A549 (cell line): ENCODE measurements around the gene TMEM190. TPM values are rescaled to one million over a fixed set of nuclear protein-coding genes. Genes with fewer than 3 reads are reported as not detected.

ENCODE experiments used
- ATAC-seq, 2 experiments: fragments of 200-7000 bp in 1 of 2; fragments of >200 bp in 1 of 2; cut with Nextera tagmentation in 1 of 2; cut with Tn5 transposase in 1 of 2; 3 replicates each; pipeline versions ENCODE4 v1.8.0 to v1.9.1; 2018 to 2020; ENCODE audit warnings: mild to moderate bottlenecking in 1 of 2, moderate library complexity in 1 of 2
- CTCF ChIA-PET: fragments of 300-600 bp; sonication (Branson Sonifier 250); formaldehyde crosslinking; extraction: SDS; loops from one replicate; lab custom pipeline; 2021; ENCODE audit warnings: antibody characterized with exemption, inconsistent platforms; lab: Yijun Ruan, JAX
- POLR2A ChIA-PET: fragments of 350-600 bp; formaldehyde crosslinking; extraction: SDS; loops from one replicate; lab custom pipeline; 2021; ENCODE audit warnings: antibody characterized with exemption, inconsistent platforms; lab: Yijun Ruan, JAX
- DNase-seq, 2 experiments: peaks; one replicate each; pipeline versions ENCODE4 v3.0.0 to v3.0.0-alpha.2; 2011 to 2016; ENCODE audit warnings: low read depth in 1 of 2, low spot score in 1 of 2
- FAIRE-seq: peaks from 2 replicates; lab custom pipeline; 2011; peaks lifted over from hg19 to GRCh38; lab: Jason Lieb, UNC
- H3K27ac ChIP-seq, 2 experiments: fragments of >200 bp; sonication (Bioruptor Twin); formaldehyde crosslinking; 3 replicates each; pipeline ENCODE4 v1.5.1; 2016 to 2017
- H3K4me1 ChIP-seq: fragments of >200 bp; sonication (Bioruptor Twin); formaldehyde crosslinking; 3 replicates; pipeline ENCODE4 v1.6.1; 2016
- H3K4me2 ChIP-seq: fragments of >200 bp; sonication (Bioruptor Twin); formaldehyde crosslinking; 3 replicates; pipeline ENCODE4 v1.6.1; 2016
- H3K4me3 ChIP-seq: fragments of >200 bp; sonication (Bioruptor Twin); formaldehyde crosslinking; 3 replicates; pipeline ENCODE4 v1.5.1; 2016
- H3K9me3 ChIP-seq: fragments of >200 bp; sonication (Bioruptor Twin); formaldehyde crosslinking; 3 replicates; pipeline ENCODE4 v1.6.1; 2016
- ATOH8 ChIP-seq: fragments of 250-450 bp; sonication (Bioruptor Pico); IDR thresholded peaks from 2 replicates; pipeline ENCODE4 v1.5.0; 2020; ENCODE audit warnings: low read depth, mild to moderate bottlenecking, moderate library complexity
- BCL3 ChIP-seq: fragments of >200 bp; sonication (Bioruptor Twin); formaldehyde crosslinking; IDR thresholded peaks from 3 replicates; pipeline ENCODE4 v1.6.1; 2016
- CBX2 ChIP-seq: fragments of 200-600 bp; sonication (generic); IDR thresholded peaks from 2 replicates; pipeline ENCODE4 v1.6.1; 2016; ENCODE audit warnings: low read depth, mild to moderate bottlenecking, borderline replicate concordance
- CBX8 ChIP-seq: fragments of 200-600 bp; sonication (generic); IDR thresholded peaks from 2 replicates; pipeline ENCODE4 v1.6.1; 2016
- EHF ChIP-seq: fragments of 250-450 bp; sonication (Bioruptor Pico); IDR thresholded peaks from 2 replicates; pipeline ENCODE4 v1.5.0; 2020; ENCODE audit warnings: mild to moderate bottlenecking
- EHMT2 ChIP-seq: fragments of 200-600 bp; sonication (generic); IDR thresholded peaks from 2 replicates; pipeline ENCODE4 v1.6.1; 2016; ENCODE audit warnings: antibody characterized with exemption, low read depth, mild to moderate bottlenecking, moderate library complexity
- EP300 ChIP-seq, 2 experiments: fragments of >200 bp; sonication (Bioruptor Twin); formaldehyde crosslinking; IDR thresholded peaks; 2 replicates in 1 of 2; 3 replicates in 1 of 2; pipeline ENCODE4 v1.6.1; 2016 to 2017
- FOSB ChIP-seq: fragments of 250-450 bp; sonication (Bioruptor Pico); IDR thresholded peaks from 2 replicates; pipeline ENCODE4 v1.5.0; 2020; ENCODE audit warnings: mild to moderate bottlenecking, moderate library complexity
- FOSL2 ChIP-seq, 2 experiments: fragments of 450-650 bp in 1 of 2; fragments of >200 bp in 1 of 2; sonication (Bioruptor Twin) in 1 of 2; formaldehyde crosslinking; IDR thresholded peaks; 2 replicates each; pipeline versions ENCODE4 v1.5.0 to v1.6.1; 2016 to 2020; ENCODE audit warnings: mild to moderate bottlenecking in 1 of 2, moderate library complexity in 1 of 2
- GATA3 ChIP-seq: IDR thresholded peaks from 2 replicates; pipeline ENCODE4 v1.6.1; 2012; ENCODE audit warnings: borderline replicate concordance
- HEYL ChIP-seq: fragments of 250-450 bp; sonication (Bioruptor Pico); IDR thresholded peaks from 2 replicates; pipeline ENCODE4 v1.8.0; 2021; ENCODE audit warnings: mild to moderate bottlenecking, moderate library complexity
- HOXA7 ChIP-seq: fragments of 250-450 bp; sonication (Bioruptor Pico); IDR thresholded peaks from 2 replicates; pipeline ENCODE4 v1.5.0; 2020; ENCODE audit warnings: mild to moderate bottlenecking, moderate library complexity
- HOXB13 ChIP-seq: fragments of 250-450 bp; sonication (Bioruptor Pico); IDR thresholded peaks from 2 replicates; pipeline ENCODE4 v1.5.0; 2020; ENCODE audit warnings: low read depth, mild to moderate bottlenecking, moderate library complexity
- JUN ChIP-seq, 2 experiments: fragments of >200 bp; sonication (Bioruptor Twin); formaldehyde crosslinking; IDR thresholded peaks; 2 replicates in 1 of 2; 3 replicates in 1 of 2; pipeline ENCODE4 v1.6.1; 2016 to 2017
- JUNB ChIP-seq: fragments of >200 bp; sonication (Bioruptor Twin); formaldehyde crosslinking; IDR thresholded peaks from 2 replicates; pipeline ENCODE4 v1.6.1; 2016
- MAX ChIP-seq: IDR thresholded peaks from 2 replicates; pipeline ENCODE4 v1.6.1; 2012
- MYC ChIP-seq: IDR thresholded peaks from 2 replicates; pipeline ENCODE4 v1.6.1; 2012; ENCODE audit warnings: mild to moderate bottlenecking, inconsistent platforms, low read length, improper control_type of control experiment, borderline replicate concordance
- NFE2L2 ChIP-seq: fragments of 150-350 bp; conservative IDR thresholded peaks from 2 replicates; pipeline ENCODE4 v1.6.1; 2014; ENCODE audit warnings: low read length
- POLR2A ChIP-seq: IDR thresholded peaks from 2 replicates; pipeline ENCODE4 v1.6.1; 2012; ENCODE audit warnings: mild to moderate bottlenecking, low read length
- RAD21 ChIP-seq, 2 experiments: fragments of >200 bp in 1 of 2; sonication (Bioruptor Twin) in 1 of 2; formaldehyde crosslinking in 1 of 2; IDR thresholded peaks in 1 of 2; conservative IDR thresholded peaks in 1 of 2; 2 replicates in 1 of 2; 3 replicates in 1 of 2; pipeline ENCODE4 v1.6.1; 2012 to 2018; ENCODE audit warnings: inconsistent platforms in 1 of 2
- RARB ChIP-seq: fragments of 250-450 bp; sonication (Bioruptor Pico); IDR thresholded peaks from 2 replicates; pipeline ENCODE4 v1.8.0; 2021; ENCODE audit warnings: mild to moderate bottlenecking, moderate library complexity
- RNF2 ChIP-seq: fragments of 200-600 bp; sonication (generic); IDR thresholded peaks from 2 replicates; pipeline ENCODE4 v1.6.1; 2016; ENCODE audit warnings: low read depth, mild to moderate bottlenecking, antibody characterized with exemption, moderate library complexity, borderline replicate concordance
- SMC3 ChIP-seq: fragments of >200 bp; sonication (Bioruptor Twin); formaldehyde crosslinking; IDR thresholded peaks from 3 replicates; pipeline ENCODE4 v1.6.1; 2018; ENCODE audit warnings: inconsistent platforms
- TFCP2L1 ChIP-seq: fragments of 250-450 bp; sonication (Bioruptor Pico); IDR thresholded peaks from 2 replicates; pipeline ENCODE4 v1.5.0; 2021; ENCODE audit warnings: mild to moderate bottlenecking
- TP53 ChIP-seq: fragments of 250-450 bp; sonication (Bioruptor Pico); IDR thresholded peaks from 2 replicates; pipeline ENCODE4 v1.5.0; 2021; ENCODE audit warnings: mild to moderate bottlenecking, moderate library complexity
- ZFP36 ChIP-seq: fragments of 450-650 bp; IDR thresholded peaks from 2 replicates; pipeline ENCODE4 v1.6.1; 2014; ENCODE audit warnings: borderline replicate concordance; ENCODE audit not compliant: partially characterized antibody
- WGBS: methylation state at CpG from one replicate; pipeline ENCODE4 v1.1.6; 2017; ENCODE audit errors: missing lambda C conversion rate; 5-methylcytosine and 5-hydroxymethylcytosine counted together
- polyA plus RNA-seq, 4 experiments: library from polyadenylated mRNA; depleted of rRNA in 3 of 4; stranded (reverse); fragments of >200 nt; fragmentation: RNase III in 1 of 4; extraction: RNeasy Plus Mini Kit Qiagen cat#74134 plus additional on column Dnase treatment in 1 of 4; gene quantifications; 2 replicates in 3 of 4; 3 replicates in 1 of 4; pipeline ENCODE4 v1.2.3, GENCODE V29; 2011 to 2017
- TF ChIP-seq, protein P1 (sequence below): IDR thresholded peaks from 2 replicates; pipeline ENCODE4 v1.6.1; 2012
- TF ChIP-seq, protein P2 (sequence below): fragments of 250-450 bp; sonication (Bioruptor Pico); IDR thresholded peaks from 2 replicates; pipeline ENCODE4 v1.5.0; 2021; ENCODE audit warnings: mild to moderate bottlenecking, moderate library complexity, borderline replicate concordance

TMEM190 gene
- polyA plus RNA-seq, 2 of the 4 experiments (the other 2 are of a cell fraction) = 0.58 to 1.7 TPM

DNA sequence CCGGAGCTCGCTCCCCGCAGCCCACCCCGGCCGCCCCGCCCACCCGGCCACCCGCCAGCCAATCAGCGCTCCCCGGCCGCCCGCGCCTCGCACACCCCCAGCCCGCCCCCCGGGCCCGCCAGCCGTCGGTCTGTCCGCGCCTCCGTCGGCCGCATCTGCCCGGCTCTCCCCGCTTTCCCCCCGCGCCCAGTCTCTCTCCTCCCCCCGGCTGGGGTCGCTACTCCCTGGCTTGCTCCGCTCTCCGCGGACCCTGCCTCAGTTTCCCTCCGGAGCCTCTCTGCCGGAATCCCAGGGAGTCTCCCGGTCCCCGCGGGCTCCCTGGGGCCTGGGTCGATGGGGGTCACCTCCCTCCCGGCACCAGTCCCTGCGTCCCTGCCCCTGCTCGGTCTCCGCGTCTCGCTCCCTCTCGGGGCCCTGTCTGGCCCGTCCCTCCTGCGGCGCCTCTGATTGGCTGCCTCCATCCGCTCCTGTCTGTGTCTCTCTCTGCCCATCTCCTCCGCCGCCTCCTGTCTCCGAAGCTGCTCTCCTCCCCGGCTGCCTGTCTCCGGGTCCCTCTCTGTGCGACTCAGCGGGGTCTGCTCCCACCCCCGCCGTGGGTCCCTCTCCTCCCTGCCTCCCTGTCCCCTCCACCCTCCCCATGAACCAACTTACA is 6.8 kb upstream of the TMEM190 start:
- peak overlapping the region; percentile 93 for H3K4me2 ChIP-seq
- POLR2A ChIA-PET = interaction anchor here (1.2 to 2.8 kb wide), 4 partner anchors 14 to 30 kb away, joined by 3 to 13 read pairs (median 8); partner anchors contain the start of genes KMT5C and TMEM238
- H3K4me1 ChIP-seq = peaks cover 61% of the 10 kb centered on the region
- peak overlapping the region; percentile 85 for H3K4me3 ChIP-seq
- H3K27ac ChIP-seq = peak overlapping the region; percentile 91 to 96
- 0% methylated on average over 19 of the region's 59 CpGs for WGBS
- no peaks in the 10 kb centered on the region for H3K9me3 ChIP-seq
- TF ChIP-seq JUN (IDR thresholded peaks at IDR 0.05) (no peak; a peak in 2 of 5 replicates), RARB (CRISPR knock-in tag) (peak; percentile 91), EHMT2 (no peak), ZFP36 (no peak), HOXA7 (CRISPR knock-in tag) (peak; percentile 59; the same call in 1 of the 2 replicates), GATA3 (peak; percentile 26; the same call in 1 of the 2 replicates), SMC3 (no peak), HEYL (CRISPR knock-in tag) (no peak), TP53 (CRISPR knock-in tag) (no peak), NFE2L2 (no peak), TFCP2L1 (CRISPR knock-in tag) (peak; percentile 97), FOSB (CRISPR knock-in tag) (peak; percentile 86; the same call in 1 of the 2 replicates), CBX8 (no peak)
- TF ChIP-seq, protein P1, sequence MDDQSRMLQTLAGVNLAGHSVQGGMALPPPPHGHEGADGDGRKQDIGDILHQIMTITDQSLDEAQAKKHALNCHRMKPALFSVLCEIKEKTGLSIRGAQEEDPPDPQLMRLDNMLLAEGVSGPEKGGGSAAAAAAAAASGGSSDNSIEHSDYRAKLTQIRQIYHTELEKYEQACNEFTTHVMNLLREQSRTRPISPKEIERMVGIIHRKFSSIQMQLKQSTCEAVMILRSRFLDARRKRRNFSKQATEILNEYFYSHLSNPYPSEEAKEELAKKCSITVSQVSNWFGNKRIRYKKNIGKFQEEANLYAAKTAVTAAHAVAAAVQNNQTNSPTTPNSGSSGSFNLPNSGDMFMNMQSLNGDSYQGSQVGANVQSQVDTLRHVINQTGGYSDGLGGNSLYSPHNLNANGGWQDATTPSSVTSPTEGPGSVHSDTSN = peak; percentile 25; the same call in 1 of the 2 replicates
- CTCF ChIA-PET = interaction anchor here (0.7 to 14.8 kb wide), 8 partner anchors 10 to 229 kb away, joined by 3 to 105 read pairs (median 10); partner anchors contain the start of gene TMEM238
- DNase-seq (peak; percentile 86 to 98), FAIRE-seq (no peak), ATAC-seq (peak; percentile 45 to 71)

DNA sequence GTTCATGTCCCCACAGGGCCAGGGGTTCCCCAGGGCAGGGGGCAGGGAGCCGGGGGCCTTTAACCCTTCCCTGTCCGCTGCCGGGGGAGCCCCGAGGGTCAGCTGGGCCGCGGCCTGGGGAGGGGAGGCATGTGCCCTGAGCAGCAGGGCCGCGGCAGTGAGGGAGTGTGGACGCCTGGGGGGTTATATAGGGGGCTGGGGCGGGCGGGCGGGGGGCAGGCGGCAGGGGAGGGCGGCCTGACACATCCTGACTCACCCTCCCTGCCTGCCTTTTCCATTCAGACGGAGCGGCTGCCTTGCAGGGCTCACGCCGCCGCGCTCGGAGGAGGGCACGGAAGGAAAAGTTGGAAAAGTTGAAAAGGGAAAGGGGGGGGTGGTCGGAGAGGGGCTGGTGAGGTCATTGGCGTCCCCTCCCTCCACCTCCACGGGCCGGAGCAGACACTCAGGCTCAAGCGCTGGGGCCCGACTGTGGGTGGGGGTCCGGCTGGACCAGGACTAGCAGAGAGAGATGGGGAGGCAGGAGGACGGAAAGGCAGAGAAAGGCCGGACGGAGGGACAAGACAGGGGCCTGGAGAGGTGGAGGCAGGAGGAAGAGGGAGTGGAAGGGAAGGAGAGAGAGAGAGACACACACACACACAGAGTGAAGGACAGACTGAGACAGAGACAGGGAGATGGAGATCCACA is 6.2 kb upstream of the TMEM190 start, which contains the start of gene IL11:
Gene IL11, minus strand, starts transcription at position 159 of the 684 bp plus-strand sequence. Its CDS starts 153 bp downstream, at position 6.
- Histone ChIP-seq H3K9me3 (no peaks in the 10 kb centered on the region), H3K4me2 (peak within 1 kb of the TSS; percentile 93), H3K27ac (peak within 1 kb of the TSS; percentile 91 to 96), H3K4me3 (peak within 1 kb of the TSS; percentile 85), H3K4me1 (peaks cover 65% of the 10 kb centered on the region)
- DNase-seq (peak; percentile 65 to 67), ATAC-seq (peak; percentile 12 to 23), FAIRE-seq (no peak)
- ChIA-PET POLR2A (interaction anchor here (1.2 to 2.8 kb wide), 3 partner anchors 14 to 31 kb away, joined by 3 to 13 read pairs (median 8); partner anchors contain the start of genes KMT5C and TMEM238), CTCF (interaction anchor here (0.7 to 3.5 kb wide), 7 partner anchors 11 to 210 kb away, joined by 3 to 20 read pairs (median 7); partner anchors contain the start of gene TMEM238)
- WGBS = 11% methylated on average over 19 of the region's 32 CpGs
- peak; percentile 56 for TF ChIP-seq JUNB
- peak in 1 of 2 experiments; percentile 68; a peak in 2 of 5 replicates for TF ChIP-seq EP300 (IDR thresholded peaks at IDR 0.05)
- TF ChIP-seq CBX2 = no peak
- peak; percentile 10; the same call in 1 of the 2 replicates for TF ChIP-seq HOXB13 (CRISPR knock-in tag)
- no peak for TF ChIP-seq HEYL (CRISPR knock-in tag)
- TF ChIP-seq NFE2L2 = no peak
- TF ChIP-seq, protein P2, sequence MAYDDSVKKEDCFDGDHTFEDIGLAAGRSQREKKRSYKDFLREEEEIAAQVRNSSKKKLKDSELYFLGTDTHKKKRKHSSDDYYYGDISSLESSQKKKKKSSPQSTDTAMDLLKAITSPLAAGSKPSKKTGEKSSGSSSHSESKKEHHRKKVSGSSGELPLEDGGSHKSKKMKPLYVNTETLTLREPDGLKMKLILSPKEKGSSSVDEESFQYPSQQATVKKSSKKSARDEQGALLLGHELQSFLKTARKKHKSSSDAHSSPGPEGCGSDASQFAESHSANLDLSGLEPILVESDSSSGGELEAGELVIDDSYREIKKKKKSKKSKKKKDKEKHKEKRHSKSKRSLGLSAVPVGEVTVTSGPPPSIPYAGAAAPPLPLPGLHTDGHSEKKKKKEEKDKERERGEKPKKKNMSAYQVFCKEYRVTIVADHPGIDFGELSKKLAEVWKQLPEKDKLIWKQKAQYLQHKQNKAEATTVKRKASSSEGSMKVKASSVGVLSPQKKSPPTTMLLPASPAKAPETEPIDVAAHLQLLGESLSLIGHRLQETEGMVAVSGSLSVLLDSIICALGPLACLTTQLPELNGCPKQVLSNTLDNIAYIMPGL = no peak
- TF ChIP-seq RNF2 = no peak
- TF ChIP-seq JUN (IDR thresholded peaks at IDR 0.05) = peak; percentile 75 to 97
- TF ChIP-seq ATOH8 (CRISPR knock-in tag) = peak; percentile 8; the same call in 1 of the 2 replicates
- TF ChIP-seq BCL3 = peak; percentile 80; the same call in 1 of the 3 replicates
- peak; percentile 82 for TF ChIP-seq POLR2A
- TF ChIP-seq SMC3 = peak; percentile 34; the same call in 1 of the 3 replicates
- TF ChIP-seq EHF (CRISPR knock-in tag) = no peak
- no peak for TF ChIP-seq MYC
- peak; percentile 73 for TF ChIP-seq FOSL2 (IDR thresholded peaks at IDR 0.05)
- no peak; the same call in 1 of the 2 replicates for TF ChIP-seq FOSL2 (CRISPR knock-in tag; IDR thresholded peaks at IDR 0.05)
- TF ChIP-seq GATA3 = 0 out of 2 replicates have a peak, but pooled peaks have one; percentile 29
- no peak for TF ChIP-seq TP53 (CRISPR knock-in tag)
- TF ChIP-seq RAD21 (conservative IDR thresholded peaks at IDR 0.05 in 1 of 2, IDR thresholded peaks at IDR 0.05 in 1 of 2) = no peak; a peak in 1 of 5 replicates
- no peak for TF ChIP-seq HOXA7 (CRISPR knock-in tag)
- peak; percentile 62 for TF ChIP-seq MAX
- no peak for TF ChIP-seq EHMT2
